SU-DHL-6 (cell line): Measurements from ENCODE around the gene EXD3.

Experiments used
- H2AFZ ChIP-seq: fragments of 200-600 bp; sonication (generic); 2 replicates; pipeline ENCODE4 v1.6.1; 2014; ENCODE audit warnings: low read depth, mild to moderate bottlenecking, moderate library complexity, mixed read lengths, antibody characterized with exemption, low read length; ENCODE audit not compliant: severe bottlenecking
- H3F3A ChIP-seq: fragments of 200-600 bp; shearing (Covaris generic); 2 replicates; pipeline ENCODE4 v1.6.0; 2016; ENCODE audit warnings: antibody characterized with exemption, mild to moderate bottlenecking; ENCODE audit not compliant: insufficient read depth
- H3K27ac ChIP-seq: fragments of 200-600 bp; sonication (generic); 2 replicates; pipeline ENCODE4 v1.5.1; 2016; ENCODE audit warnings: low read depth, mild to moderate bottlenecking, low read length, moderate library complexity, mixed read lengths
- H3K27me3 ChIP-seq: fragments of 200-600 bp; sonication (generic), shearing (Covaris generic); 2 replicates; pipeline ENCODE4 v1.6.0; 2014; ENCODE audit warnings: mild to moderate bottlenecking, low read length
- H3K36me3 ChIP-seq: fragments of 200-600 bp; sonication (generic); 2 replicates; pipeline ENCODE4 v1.6.1; 2014; ENCODE audit warnings: mild to moderate bottlenecking, low read length, mixed read lengths
- H3K4me2 ChIP-seq: fragments of 300-600, 200-600 bp; shearing (Covaris generic), sonication (generic); 2 replicates; pipeline ENCODE4 v1.6.0; 2014; ENCODE audit warnings: low read length, low read depth, mild to moderate bottlenecking; ENCODE audit not compliant: poor library complexity, severe bottlenecking
- H3K4me3 ChIP-seq: fragments of 200-600 bp; sonication (generic); 2 replicates; pipeline ENCODE4 v1.5.1; 2014; ENCODE audit warnings: antibody characterized with exemption, low read length, mild to moderate bottlenecking, mixed read lengths; ENCODE audit not compliant: insufficient read depth, poor library complexity, severe bottlenecking
- H3K79me2 ChIP-seq: fragments of 200-600 bp; sonication (generic); 2 replicates; pipeline ENCODE4 v1.6.1; 2014; ENCODE audit warnings: mild to moderate bottlenecking, low read length, moderate library complexity; ENCODE audit not compliant: insufficient read depth
- H3K9ac ChIP-seq: fragments of 200-600 bp; sonication (generic); 2 replicates; pipeline ENCODE4 v1.7.0; 2014; ENCODE audit warnings: mild to moderate bottlenecking, low read length
- H3K9me2 ChIP-seq: fragments of 200-600 bp; sonication (generic); replicated peaks from 2 replicates; pipeline ENCODE4 v1.6.1; 2014; ENCODE audit warnings: low read length; ENCODE audit not compliant: insufficient read depth
- H3K9me3 ChIP-seq: fragments of 200-600 bp; sonication (generic); 2 replicates; pipeline ENCODE4 v1.6.1; 2014; ENCODE audit warnings: low read length, mixed read lengths; ENCODE audit not compliant: insufficient read depth
- H4K20me1 ChIP-seq: fragments of 200-600 bp; sonication (generic); 2 replicates; pipeline ENCODE4 v1.6.1; 2014; ENCODE audit warnings: low read depth, mild to moderate bottlenecking, antibody characterized with exemption, low read length, moderate library complexity, mixed read lengths
- CTCF ChIP-seq: fragments of 200-600 bp; sonication (generic); IDR thresholded peaks from one replicate; pipeline ENCODE4 v1.5.1; 2017; ENCODE audit warnings: antibody characterized with exemption, mild to moderate bottlenecking, low read length, moderate library complexity; ENCODE audit not compliant: insufficient read depth, poor library complexity, severe bottlenecking
- EZH2phosphoT487 ChIP-seq: fragments of 200-600 bp; sonication (generic), shearing (Covaris generic); conservative IDR thresholded peaks from 2 replicates; pipeline ENCODE4 v1.6.1; 2018; ENCODE audit warnings: mild to moderate bottlenecking, antibody characterized with exemption, low read length, moderate library complexity, mixed read lengths

EXD3 gene

GRCh38 chr9:137307255-137308056 lies 115.5 kb downstream of the EXD3 start:
- no peaks in the 10 kb centered on the region for H3K9me3 ChIP-seq
- no peaks in the 10 kb centered on the region for H4K20me1 ChIP-seq
- H3K9me2 ChIP-seq, result no peaks in the 10 kb centered on the region
- H3K4me3 ChIP-seq, result no peak overlapping the region
- H3K36me3 ChIP-seq, result no peaks in the 10 kb centered on the region
- no peaks in the 10 kb centered on the region for H3K27me3 ChIP-seq
- TF ChIP-seq CTCF, result no peak
- TF ChIP-seq EZH2phosphoT487, result no peak
- no peak overlapping the region for H3K9ac ChIP-seq
- no peak overlapping the region for H2AFZ ChIP-seq
- no peak overlapping the region for H3K27ac ChIP-seq
- H3F3A ChIP-seq, result no peaks in the 10 kb centered on the region
- no peaks in the 10 kb centered on the region for H3K79me2 ChIP-seq
- no peak overlapping the region for H3K4me2 ChIP-seq

GRCh38 chr9:137306850-137307254 lies 116.1 kb downstream of the EXD3 start:
- Histone ChIP-seq H3K4me2 (no peak overlapping the region), H4K20me1 (no peaks in the 10 kb centered on the region), H3K9ac (no peak overlapping the region), H3K4me3 (no peak overlapping the region), H3F3A (no peaks in the 10 kb centered on the region), H3K27me3 (no peaks in the 10 kb centered on the region), H3K27ac (no peak overlapping the region), H3K79me2 (no peaks in the 10 kb centered on the region), H3K9me2 (no peaks in the 10 kb centered on the region), H2AFZ (no peak overlapping the region), H3K9me3 (no peaks in the 10 kb centered on the region), H3K36me3 (no peaks in the 10 kb centered on the region)
- TF ChIP-seq EZH2phosphoT487 (no peak), CTCF (no peak)

- Histone ChIP-seq H3K9ac (no peak overlapping the region), H3K4me3 (no peak overlapping the region)
Measured at GRCh38 chr9:137306066-137306849, 116.7 kb downstream of the EXD3 start.

More at GRCh38 chr9:137306066-137306849, 116.7 kb downstream of the EXD3 start:
- H3F3A ChIP-seq, result no peaks in the 10 kb centered on the region
- H4K20me1 ChIP-seq, result no peaks in the 10 kb centered on the region
- H3K27me3 ChIP-seq, result no peaks in the 10 kb centered on the region
- no peak overlapping the region for H3K27ac ChIP-seq
- H3K9me2 ChIP-seq, result no peaks in the 10 kb centered on the region
- H3K36me3 ChIP-seq, result no peaks in the 10 kb centered on the region
- TF ChIP-seq EZH2phosphoT487, result no peak
- no peak for TF ChIP-seq CTCF
- H3K9me3 ChIP-seq, result no peaks in the 10 kb centered on the region
- no peak overlapping the region for H3K4me2 ChIP-seq
- no peaks in the 10 kb centered on the region for H3K79me2 ChIP-seq
- H2AFZ ChIP-seq, result no peak overlapping the region
